ENCODE results near the gene RANBP6.

The RANBP6 gene

GRCh38 chr9:6007058-6007769, 8.2 kb downstream of the RANBP6 start:
- peak; percentile 24 to 28 for DNase-seq (ENCODE audit: low read depth in 2 of 2)

DNA sequence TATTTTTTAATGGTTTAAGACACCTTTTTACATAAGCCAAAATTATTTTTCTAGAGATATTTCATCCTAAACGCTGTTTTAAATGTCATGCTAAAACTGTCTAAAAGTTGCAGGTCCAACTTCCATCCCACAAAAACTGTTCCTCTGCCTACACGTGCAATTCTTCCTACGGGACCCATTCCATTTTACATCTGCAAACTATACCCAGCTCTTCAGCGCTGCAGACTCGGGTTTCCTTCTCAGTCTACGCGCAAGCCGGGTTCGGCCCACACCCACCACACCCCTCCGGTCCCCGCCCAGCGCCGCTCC, 8.7 kb downstream of the RANBP6 start:
- no peak for DNase-seq (ENCODE audit: low read depth in 2 of 2)

DNA sequence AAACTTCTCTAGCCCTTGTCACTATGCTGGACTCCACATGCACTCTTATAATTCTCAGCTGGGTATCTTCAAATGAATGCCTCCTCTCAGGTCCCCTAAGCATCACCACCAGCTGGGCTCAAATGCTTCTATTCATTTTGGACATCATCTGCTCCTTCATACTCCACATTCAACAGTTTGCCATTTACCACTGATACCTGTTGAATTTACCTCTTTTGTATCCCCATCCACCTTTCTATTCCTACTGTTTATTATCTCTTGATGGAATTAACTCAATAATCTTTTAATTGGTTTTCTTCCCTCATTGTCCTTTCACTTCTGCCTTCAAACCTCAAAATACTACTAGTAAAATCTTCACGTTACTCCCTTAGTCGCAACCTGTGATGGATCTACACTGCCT, 14.5 kb downstream of the RANBP6 start:
- DNase-seq (ENCODE audit: low read depth in 2 of 2) = no peak

DNA sequence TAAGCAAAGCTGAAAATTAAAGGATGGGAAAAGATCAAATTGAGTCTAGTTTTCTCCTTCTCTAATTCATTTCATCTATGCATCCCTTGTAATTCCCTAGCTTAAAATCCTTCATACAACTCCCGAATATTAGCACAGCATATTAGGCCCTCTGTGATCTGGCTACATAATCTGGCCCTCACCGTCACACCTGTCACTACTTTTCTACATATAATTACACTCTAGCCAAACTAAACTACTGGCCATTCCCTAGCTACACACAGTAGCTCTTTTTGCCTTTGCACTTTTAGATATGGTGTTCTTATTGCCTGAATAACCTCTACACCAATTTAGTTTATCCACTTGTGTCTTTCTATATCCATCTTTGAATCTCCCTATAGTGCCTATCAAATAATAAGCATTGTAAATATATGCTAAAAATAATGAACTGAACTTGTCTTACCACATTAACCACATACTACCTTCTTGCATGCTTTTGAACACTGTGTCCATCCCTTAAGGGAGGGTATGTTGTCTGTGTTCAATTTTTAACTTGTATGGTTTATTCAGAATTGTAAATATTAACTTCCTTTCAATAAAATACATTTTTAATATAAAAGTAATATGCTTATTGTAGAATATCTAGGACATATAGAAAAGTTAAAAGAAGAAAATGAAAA, 15.9 kb downstream of the RANBP6 start:
- DNase-seq (ENCODE audit: low read depth in 2 of 2) = no peak

DNA sequence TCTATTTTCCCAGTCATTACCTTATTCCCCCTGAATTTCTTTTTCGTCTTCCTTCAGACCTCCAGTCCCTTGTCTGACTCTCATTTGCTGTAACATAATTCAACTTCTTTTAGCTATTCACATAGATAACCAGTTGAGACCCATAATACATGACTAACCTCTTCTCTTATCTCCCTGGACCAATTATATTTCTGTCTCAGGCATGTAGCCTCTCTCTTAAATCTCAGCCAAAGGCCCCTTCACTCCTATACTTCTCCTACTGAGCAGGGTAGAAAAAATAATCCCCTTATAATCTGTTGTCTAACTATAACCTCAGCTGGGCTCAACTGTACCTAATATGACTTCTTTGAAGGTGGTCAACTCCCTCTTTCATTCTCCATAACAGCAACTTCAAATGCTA, 20.9 kb downstream of the RANBP6 start:
- no peak for DNase-seq (ENCODE audit: low read depth in 2 of 2)

GRCh38 chr9:5988265-5988664, 27.2 kb downstream of the RANBP6 start:
- DNase-seq (ENCODE audit: low read depth in 2 of 2) = no peak

DNA sequence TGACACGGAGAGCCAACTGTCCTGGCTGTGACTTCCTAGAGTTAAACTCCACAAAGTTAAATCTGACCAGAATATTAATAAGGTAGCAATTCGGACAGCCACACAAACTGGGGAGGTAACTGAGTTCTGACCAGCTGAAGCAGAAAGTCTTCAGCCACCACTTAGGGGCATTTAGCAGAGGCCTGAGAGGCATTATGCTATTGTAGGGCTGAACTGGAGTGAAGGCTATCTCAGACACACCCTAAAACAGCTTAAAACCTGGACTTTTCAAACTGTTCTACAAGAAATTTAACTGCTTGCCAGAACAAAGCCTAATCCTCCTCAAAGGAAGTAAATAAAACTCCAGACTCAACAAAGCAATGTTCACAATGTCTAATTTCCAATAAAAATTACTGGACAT, 32.4 kb downstream of the RANBP6 start:
- no peak for DNase-seq (ENCODE audit: low read depth in 2 of 2)

GRCh38 chr9:5982317-5982716, 33.1 kb downstream of the RANBP6 start:
- DNase-seq (ENCODE audit: low read depth in 2 of 2) = no peak

- no peak for DNase-seq (ENCODE audit: low read depth in 2 of 2)
Measured at GRCh38 chr9:5978523-5978922, 36.9 kb downstream of the RANBP6 start.

DNA sequence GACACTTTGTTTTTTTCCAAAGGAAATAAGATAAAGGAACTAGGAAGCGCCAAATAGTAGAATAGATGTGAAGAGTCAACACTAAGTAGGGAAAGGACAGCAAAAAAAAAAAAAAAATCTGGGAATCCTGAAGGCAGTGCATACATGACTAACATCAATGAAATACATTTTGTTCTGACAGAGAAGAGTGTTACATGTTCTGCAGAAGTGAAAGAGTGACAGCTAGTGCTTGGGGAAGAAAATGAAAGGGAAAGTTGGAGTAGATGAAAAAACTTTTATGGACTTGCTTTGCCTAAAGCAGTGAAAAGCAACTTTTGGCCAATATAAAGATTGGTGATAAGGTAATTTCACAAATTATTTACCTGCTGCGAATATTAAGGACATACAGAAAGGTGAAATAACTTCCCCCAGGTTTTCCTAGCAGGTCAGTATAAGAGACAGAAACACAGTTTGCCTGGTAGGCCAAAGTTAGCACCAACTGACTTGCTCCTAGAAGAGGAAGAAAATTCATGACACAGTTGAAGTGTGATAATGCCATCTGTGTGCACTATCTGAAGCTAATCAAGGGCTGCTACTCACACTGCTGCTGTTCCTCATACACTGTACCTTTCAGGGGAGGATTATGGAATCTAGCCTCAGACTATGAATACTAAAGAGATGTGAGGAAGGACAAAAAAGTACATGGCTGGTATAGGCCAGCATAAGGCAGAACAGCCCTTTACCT, 38.6 kb downstream of the RANBP6 start:
- no peak for DNase-seq (ENCODE audit: low read depth in 2 of 2)

DNA sequence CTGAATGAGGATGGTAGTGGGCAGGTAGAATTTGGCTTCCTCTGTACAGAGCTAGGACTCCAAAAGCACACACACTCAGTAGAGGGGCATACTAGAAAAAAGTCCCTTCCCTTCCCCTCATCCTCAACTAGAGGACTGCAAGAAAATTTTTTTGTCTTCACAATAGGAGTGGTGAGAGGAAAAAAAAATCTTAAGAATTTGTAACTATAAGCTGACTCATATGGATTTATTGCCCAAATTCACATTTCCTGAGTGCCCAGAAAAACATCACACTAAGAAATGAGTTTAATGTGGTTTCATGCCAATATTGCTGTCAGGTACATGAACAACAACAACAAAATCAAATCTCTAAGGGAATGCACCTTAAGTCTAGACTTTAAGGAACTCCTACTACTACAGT, 43.7 kb downstream of the RANBP6 start:
- no peak for DNase-seq (ENCODE audit: low read depth in 2 of 2)
